ENCODE results near the gene TFDP1. TPM values are rescaled to one million over a fixed set of nuclear protein-coding genes. Genes with fewer than 3 reads are reported as not detected.

Gene TFDP1
- total RNA-seq, 2 donors from 2014 or later: 74.8 to 76.1 TPM

GRCh38 chr13:113649212-113649611 lies 64.7 kb downstream of the TFDP1 start:
- WGBS, 2 experiments (ENCODE audit: insufficient coverage in 1 of 2, insufficient read length in 1 of 2): 93 to 98% methylated on average over 9 to 17 of the region's 17 CpGs
- Histone ChIP-seq H3K4me3 (ENCODE audit: low read length) (no peak overlapping the region), H3K27me3 (ENCODE audit: control insufficient read depth, insufficient read depth, low read length, poor library complexity, severe bottlenecking) (no peaks in the 10 kb centered on the region), H3K36me3 (ENCODE audit: control insufficient read depth, insufficient read depth, low read length) (no peaks in the 10 kb centered on the region), H3K9me3 (ENCODE audit: control insufficient read depth, low read length) (peaks cover 13% of the 10 kb centered on the region), H3K4me1 (ENCODE audit: control insufficient read depth, insufficient read depth, low read length) (no peaks in the 10 kb centered on the region), H3K27ac (ENCODE audit: low read depth, low read length) (no peak overlapping the region), H3K9ac (ENCODE audit: extremely low read depth, low read length, poor library complexity, severe bottlenecking) (no peak overlapping the region)
- Mint-ChIP-seq H3K4me3 (no peak overlapping the region), H3K36me3 (ENCODE audit: low read depth) (peaks cover 34% of the 10 kb centered on the region), H3K27me3 (ENCODE audit: insufficient read depth) (peaks cover 6% of the 10 kb centered on the region), H3K27ac (no peak overlapping the region), H3K9me3 (peaks cover 24% of the 10 kb centered on the region), H3K4me1 (peaks cover 5% of the 10 kb centered on the region)
- TF ChIP-seq, protein P1, sequence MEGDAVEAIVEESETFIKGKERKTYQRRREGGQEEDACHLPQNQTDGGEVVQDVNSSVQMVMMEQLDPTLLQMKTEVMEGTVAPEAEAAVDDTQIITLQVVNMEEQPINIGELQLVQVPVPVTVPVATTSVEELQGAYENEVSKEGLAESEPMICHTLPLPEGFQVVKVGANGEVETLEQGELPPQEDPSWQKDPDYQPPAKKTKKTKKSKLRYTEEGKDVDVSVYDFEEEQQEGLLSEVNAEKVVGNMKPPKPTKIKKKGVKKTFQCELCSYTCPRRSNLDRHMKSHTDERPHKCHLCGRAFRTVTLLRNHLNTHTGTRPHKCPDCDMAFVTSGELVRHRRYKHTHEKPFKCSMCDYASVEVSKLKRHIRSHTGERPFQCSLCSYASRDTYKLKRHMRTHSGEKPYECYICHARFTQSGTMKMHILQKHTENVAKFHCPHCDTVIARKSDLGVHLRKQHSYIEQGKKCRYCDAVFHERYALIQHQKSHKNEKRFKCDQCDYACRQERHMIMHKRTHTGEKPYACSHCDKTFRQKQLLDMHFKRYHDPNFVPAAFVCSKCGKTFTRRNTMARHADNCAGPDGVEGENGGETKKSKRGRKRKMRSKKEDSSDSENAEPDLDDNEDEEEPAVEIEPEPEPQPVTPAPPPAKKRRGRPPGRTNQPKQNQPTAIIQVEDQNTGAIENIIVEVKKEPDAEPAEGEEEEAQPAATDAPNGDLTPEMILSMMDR (conservative IDR thresholded peaks at IDR 0.05): peak; percentile 53
- DNase-seq: peak; percentile 49

DNA sequence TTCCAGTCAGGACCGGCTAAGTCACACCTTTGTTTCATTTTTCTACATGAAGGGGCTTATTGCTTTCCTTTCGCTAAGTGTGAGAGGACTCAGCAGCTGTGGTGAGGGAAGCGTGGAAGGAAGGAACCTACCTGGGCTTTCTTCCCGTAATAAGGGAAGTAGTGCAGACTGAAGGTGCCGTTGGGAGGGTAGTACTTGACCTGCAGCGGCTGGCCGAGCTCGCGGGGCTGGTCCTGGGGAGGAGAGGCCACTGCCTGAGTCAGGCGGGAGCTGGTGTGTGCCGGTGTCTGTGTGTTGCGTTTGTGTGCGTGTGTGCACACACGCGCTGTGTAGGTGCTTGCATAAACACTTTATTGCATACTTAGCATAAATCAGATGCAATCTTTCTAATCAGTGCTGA lies 65.7 kb downstream of the TFDP1 start:
- H3K9me3 Mint-ChIP-seq: peaks cover 14% of the 10 kb centered on the region
- no peak overlapping the region for H3K4me3 Mint-ChIP-seq
- peaks cover 5% of the 10 kb centered on the region for H3K4me1 Mint-ChIP-seq
- peaks cover 7% of the 10 kb centered on the region for H3K27me3 Mint-ChIP-seq (ENCODE audit: insufficient read depth)
- WGBS, 2 experiments (ENCODE audit: insufficient coverage in 1 of 2, insufficient read length in 1 of 2): 95 to 96% methylated on average over 10 to 15 of the region's 15 CpGs
- Histone ChIP-seq H3K4me3 (ENCODE audit: low read length) (no peak overlapping the region), H3K27me3 (ENCODE audit: control insufficient read depth, insufficient read depth, low read length, poor library complexity, severe bottlenecking) (no peaks in the 10 kb centered on the region), H3K9ac (ENCODE audit: extremely low read depth, low read length, poor library complexity, severe bottlenecking) (no peak overlapping the region), H3K4me1 (ENCODE audit: control insufficient read depth, insufficient read depth, low read length) (no peaks in the 10 kb centered on the region), H3K9me3 (ENCODE audit: control insufficient read depth, low read length) (peaks cover 4% of the 10 kb centered on the region), H3K27ac (ENCODE audit: low read depth, low read length) (no peak overlapping the region), H3K36me3 (ENCODE audit: control insufficient read depth, insufficient read depth, low read length) (no peaks in the 10 kb centered on the region)
- peaks cover 25% of the 10 kb centered on the region for H3K36me3 Mint-ChIP-seq (ENCODE audit: low read depth)
- H3K27ac Mint-ChIP-seq: no peak overlapping the region
- peak; percentile 44 for DNase-seq
- TF ChIP-seq, protein P1 (conservative IDR thresholded peaks at IDR 0.05): no peak

GRCh38 chr13:113650731-113651148 lies 66.2 kb downstream of the TFDP1 start:
- H3K9ac ChIP-seq (ENCODE audit: extremely low read depth, low read length, poor library complexity, severe bottlenecking): no peak overlapping the region
- TF ChIP-seq, protein P1 (conservative IDR thresholded peaks at IDR 0.05): no peak
- 95 to 96% methylated on average over 15 to 16 of the region's 16 CpGs for WGBS, 2 experiments (ENCODE audit: insufficient coverage in 1 of 2, insufficient read length in 1 of 2)

More at GRCh38 chr13:113650731-113651148, 66.2 kb downstream of the TFDP1 start:
- H3K36me3 ChIP-seq (ENCODE audit: control insufficient read depth, insufficient read depth, low read length): no peaks in the 10 kb centered on the region
- H3K4me1 ChIP-seq (ENCODE audit: control insufficient read depth, insufficient read depth, low read length): no peaks in the 10 kb centered on the region
- H3K27me3 Mint-ChIP-seq (ENCODE audit: insufficient read depth): peaks cover 7% of the 10 kb centered on the region
- no peak overlapping the region for H3K27ac ChIP-seq (ENCODE audit: low read depth, low read length)
- peaks cover 9% of the 10 kb centered on the region for H3K9me3 Mint-ChIP-seq
- no peaks in the 10 kb centered on the region for H3K9me3 ChIP-seq (ENCODE audit: control insufficient read depth, low read length)
- no peak for DNase-seq
- no peak overlapping the region for H3K4me3 ChIP-seq (ENCODE audit: low read length)
- no peak overlapping the region for H3K4me3 Mint-ChIP-seq
- H3K27ac Mint-ChIP-seq: no peak overlapping the region
- H3K36me3 Mint-ChIP-seq (ENCODE audit: low read depth): peaks cover 20% of the 10 kb centered on the region
- H3K4me1 Mint-ChIP-seq: peaks cover 5% of the 10 kb centered on the region
- H3K27me3 ChIP-seq (ENCODE audit: control insufficient read depth, insufficient read depth, low read length, poor library complexity, severe bottlenecking): no peaks in the 10 kb centered on the region
